Neural cell (in vitro differentiated cells): ENCODE data around the gene NUB1.

ENCODE experiments used
- CTCF ChIP-seq: fragments of 450-650 bp; IDR thresholded peaks from 2 replicates; pipeline ENCODE4 v1.5.1; 2014; ENCODE audit warnings: antibody characterized with exemption, mild to moderate bottlenecking, moderate library complexity; ENCODE audit not compliant: poor library complexity, severe bottlenecking
- EZH2 ChIP-seq: fragments of 200-600, 300-800 bp; shearing (Covaris generic), sonication (generic); IDR thresholded peaks from 2 replicates; pipeline ENCODE4 v1.6.1; 2014; ENCODE audit warnings: antibody characterized with exemption, low read length, borderline replicate concordance, mild to moderate bottlenecking; ENCODE audit not compliant: insufficient read depth, poor library complexity, severe bottlenecking
- MXI1 ChIP-seq: fragments of 450-650 bp; conservative IDR thresholded peaks from 2 replicates; pipeline ENCODE4 v1.6.1; 2014; ENCODE audit warnings: antibody characterized with exemption, mild to moderate bottlenecking; ENCODE audit not compliant: poor library complexity, severe bottlenecking
- POLR2AphosphoS5 ChIP-seq: IDR thresholded peaks from 2 replicates; pipeline ENCODE4 v1.6.1; 2012
- RAD21 ChIP-seq: fragments of 450-650 bp; conservative IDR thresholded peaks from 2 replicates; pipeline ENCODE4 v1.6.1; 2014; ENCODE audit warnings: antibody characterized with exemption, mild to moderate bottlenecking, moderate library complexity
- SMC3 ChIP-seq: fragments of 450-650 bp; conservative IDR thresholded peaks from 2 replicates; pipeline ENCODE4 v1.6.1; 2014; ENCODE audit warnings: antibody characterized with exemption, mild to moderate bottlenecking, moderate library complexity; ENCODE audit not compliant: poor library complexity
- TAF1 ChIP-seq: IDR thresholded peaks from 2 replicates; pipeline ENCODE4 v1.6.1; 2012; ENCODE audit warnings: low read depth

GRCh38 chr7:151292850-151293249 lies 48.8 kb upstream of the NUB1 start:
- TF ChIP-seq POLR2AphosphoS5 (no peak), MXI1 (no peak), CTCF (no peak), TAF1 (no peak), EZH2 (no peak), RAD21 (no peak), SMC3 (no peak)
